ENCODE measurements around the gene HARS1. TPM values are rescaled to one million over a fixed set of nuclear protein-coding genes. Genes with fewer than 3 reads are reported as not detected.

HARS1 gene
- total and polyA plus RNA-seq, 2 of the 13 experiments (the other 11 are each of a cell fraction or from before 2014, with no cell fraction given) = 36.9 to 66.2 TPM

GRCh38 chr5:140633021-140633471, 58.1 kb downstream of the HARS1 start, which contains the start of gene CD14 (continued):
- TF ChIP-seq ZNF318 (CRISPR knock-in tag; IDR thresholded peaks at IDR 0.05) (0 out of 2 replicates have a peak, but pooled peaks have one; percentile 27), MEIS1 (CRISPR knock-in tag; IDR thresholded peaks at IDR 0.05; ENCODE audit: borderline replicate concordance) (peak; percentile 49; the same call in 1 of the 2 replicates)
